HepG2 (cell line): ENCODE results near the gene LYZ. TPM values are rescaled to one million over a fixed set of nuclear protein-coding genes. Genes with fewer than 3 reads are reported as not detected.

Experiments
- GPN1 ChIP-seq: sonication (generic); formaldehyde crosslinking; IDR thresholded peaks from 2 replicates; pipeline ENCODE4 v1.5.1; 2020; ENCODE audit warnings: missing genetic modification reagents, borderline replicate concordance
- HMGA1 ChIP-seq: sonication (generic); formaldehyde crosslinking; conservative IDR thresholded peaks from 2 replicates; pipeline ENCODE4 v1.4.0; 2020; ENCODE audit warnings: missing genetic modification reagents
- SALL1 ChIP-seq: sonication (generic); formaldehyde crosslinking; IDR thresholded peaks from 2 replicates; pipeline ENCODE4 v1.8.0; 2022; ENCODE audit warnings: mild to moderate bottlenecking, missing genetic modification reagents
- SOX13 ChIP-seq, 3 experiments: fragments of 450-650 bp in 1 of 3; sonication (generic) in 1 of 3; formaldehyde crosslinking in 1 of 3; IDR thresholded peaks in 2 of 3; conservative IDR thresholded peaks in 1 of 3; 2 replicates each; pipeline versions ENCODE4 v1.5.0 to v1.6.1; 2016 to 2020; ENCODE audit warnings: antibody characterized with exemption in 1 of 3, mild to moderate bottlenecking in 1 of 3, missing compliant biosample characterization in 1 of 3, missing genetic modification reagents in 1 of 3, moderate library complexity in 1 of 3
- TEAD3 ChIP-seq: optimal IDR thresholded peaks from 2 replicates; pipeline ENCODE3; 2016; ENCODE audit warnings: borderline replicate concordance
- ZBTB20 ChIP-seq: sonication (generic); formaldehyde crosslinking; IDR thresholded peaks from 2 replicates; pipeline ENCODE4 v1.8.1; 2023; ENCODE audit warnings: missing genetic modification reagents, low read depth, mild to moderate bottlenecking, borderline replicate concordance
- polyA plus RNA-seq, 8 experiments: library from polyadenylated mRNA; depleted of rRNA in 3 of 8; stranded (reverse) in 7 of 8; unstranded in 1 of 8; fragments of >200 nt; fragmentation: Illumina TruSeq in 4 of 8; extraction: Trizol in 4 of 8; gene quantifications; 2 replicates each; pipeline versions ENCODE4 v1.2.1 to v1.2.3, GENCODE V29; 2011 to 2016; ENCODE audit warnings: low read depth in 4 of 8, missing spikeins in 1 of 8, mixed read lengths in 1 of 8; ENCODE audit not compliant: insufficient read depth in 1 of 8
- total RNA-seq, 5 experiments: library from RNA; depleted of rRNA; stranded (reverse); fragments of >200 nt; fragmentation: Illumina TruSeq; extraction: Trizol; gene quantifications; 2 replicates each; pipeline ENCODE4 v1.2.3, GENCODE V29; 2016; ENCODE audit warnings: low read depth in 1 of 5
- TF ChIP-seq, protein P1 (sequence below): IDR thresholded peaks from 2 replicates; pipeline ENCODE4 v1.6.1; 2016; ENCODE audit warnings: low read depth, missing genetic modification reagents, missing compliant biosample characterization
- TF ChIP-seq, protein P2 (sequence below): sonication (generic); formaldehyde crosslinking; IDR thresholded peaks from 2 replicates; pipeline ENCODE4 v1.4.0; 2020; ENCODE audit warnings: missing genetic modification reagents
- TF ChIP-seq, protein P3 (sequence below): sonication (generic); formaldehyde crosslinking; IDR thresholded peaks from 2 replicates; pipeline ENCODE4 v1.4.0; 2020; ENCODE audit warnings: missing genetic modification reagents
- TF ChIP-seq, protein P4 (sequence below): sonication (generic); formaldehyde crosslinking; IDR thresholded peaks from 2 replicates; pipeline ENCODE4 v1.8.0; 2022; ENCODE audit warnings: mild to moderate bottlenecking, missing genetic modification reagents, borderline replicate concordance

LYZ gene
- total and polyA plus RNA-seq, 2 of the 13 experiments (the other 11 are each of a cell fraction or from before 2014, with no cell fraction given), result 1,788 to 2,054 TPM

DNA sequence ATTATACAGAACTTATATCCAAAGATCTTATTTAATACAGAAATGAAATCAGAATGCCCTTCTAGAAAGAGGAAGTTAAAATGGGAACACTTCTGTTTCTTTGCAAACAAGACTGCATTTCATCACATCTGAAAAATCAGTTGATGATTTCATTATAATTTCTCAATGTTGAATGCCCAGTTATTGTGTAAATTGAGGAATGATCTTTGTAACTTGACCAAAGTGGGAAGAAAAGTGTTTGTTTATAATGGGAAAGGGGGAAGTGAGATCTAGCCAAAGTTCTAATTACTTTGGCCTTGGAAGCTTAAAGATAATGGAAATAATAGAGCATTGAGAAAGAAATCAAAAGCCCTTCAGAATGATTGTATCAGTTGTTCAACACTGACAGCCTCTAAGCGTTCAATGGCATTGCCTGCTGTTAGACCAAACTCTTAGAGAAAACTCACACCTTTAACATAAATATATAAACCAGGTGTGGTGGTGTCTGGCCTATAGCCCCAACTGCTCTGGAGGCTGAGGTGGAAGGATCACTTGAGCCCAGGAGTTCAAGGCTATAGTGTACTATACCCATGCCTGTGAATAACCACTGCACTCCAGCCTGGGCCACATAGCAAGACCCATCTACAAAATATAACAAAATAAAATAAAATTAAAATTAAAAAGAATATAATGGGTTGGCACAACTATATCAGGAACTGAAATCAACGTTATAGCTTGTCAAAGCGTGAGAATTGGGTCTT lies 9.9 kb upstream of the LYZ start (continued):
- TF ChIP-seq, protein P1, sequence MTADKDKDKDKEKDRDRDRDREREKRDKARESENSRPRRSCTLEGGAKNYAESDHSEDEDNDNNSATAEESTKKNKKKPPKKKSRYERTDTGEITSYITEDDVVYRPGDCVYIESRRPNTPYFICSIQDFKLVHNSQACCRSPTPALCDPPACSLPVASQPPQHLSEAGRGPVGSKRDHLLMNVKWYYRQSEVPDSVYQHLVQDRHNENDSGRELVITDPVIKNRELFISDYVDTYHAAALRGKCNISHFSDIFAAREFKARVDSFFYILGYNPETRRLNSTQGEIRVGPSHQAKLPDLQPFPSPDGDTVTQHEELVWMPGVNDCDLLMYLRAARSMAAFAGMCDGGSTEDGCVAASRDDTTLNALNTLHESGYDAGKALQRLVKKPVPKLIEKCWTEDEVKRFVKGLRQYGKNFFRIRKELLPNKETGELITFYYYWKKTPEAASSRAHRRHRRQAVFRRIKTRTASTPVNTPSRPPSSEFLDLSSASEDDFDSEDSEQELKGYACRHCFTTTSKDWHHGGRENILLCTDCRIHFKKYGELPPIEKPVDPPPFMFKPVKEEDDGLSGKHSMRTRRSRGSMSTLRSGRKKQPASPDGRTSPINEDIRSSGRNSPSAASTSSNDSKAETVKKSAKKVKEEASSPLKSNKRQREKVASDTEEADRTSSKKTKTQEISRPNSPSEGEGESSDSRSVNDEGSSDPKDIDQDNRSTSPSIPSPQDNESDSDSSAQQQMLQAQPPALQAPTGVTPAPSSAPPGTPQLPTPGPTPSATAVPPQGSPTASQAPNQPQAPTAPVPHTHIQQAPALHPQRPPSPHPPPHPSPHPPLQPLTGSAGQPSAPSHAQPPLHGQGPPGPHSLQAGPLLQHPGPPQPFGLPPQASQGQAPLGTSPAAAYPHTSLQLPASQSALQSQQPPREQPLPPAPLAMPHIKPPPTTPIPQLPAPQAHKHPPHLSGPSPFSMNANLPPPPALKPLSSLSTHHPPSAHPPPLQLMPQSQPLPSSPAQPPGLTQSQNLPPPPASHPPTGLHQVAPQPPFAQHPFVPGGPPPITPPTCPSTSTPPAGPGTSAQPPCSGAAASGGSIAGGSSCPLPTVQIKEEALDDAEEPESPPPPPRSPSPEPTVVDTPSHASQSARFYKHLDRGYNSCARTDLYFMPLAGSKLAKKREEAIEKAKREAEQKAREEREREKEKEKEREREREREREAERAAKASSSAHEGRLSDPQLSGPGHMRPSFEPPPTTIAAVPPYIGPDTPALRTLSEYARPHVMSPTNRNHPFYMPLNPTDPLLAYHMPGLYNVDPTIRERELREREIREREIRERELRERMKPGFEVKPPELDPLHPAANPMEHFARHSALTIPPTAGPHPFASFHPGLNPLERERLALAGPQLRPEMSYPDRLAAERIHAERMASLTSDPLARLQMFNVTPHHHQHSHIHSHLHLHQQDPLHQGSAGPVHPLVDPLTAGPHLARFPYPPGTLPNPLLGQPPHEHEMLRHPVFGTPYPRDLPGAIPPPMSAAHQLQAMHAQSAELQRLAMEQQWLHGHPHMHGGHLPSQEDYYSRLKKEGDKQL (CRISPR knock-in tag), result 0 out of 2 replicates have a peak, but pooled peaks have one; percentile 48
- TF ChIP-seq, protein P2, sequence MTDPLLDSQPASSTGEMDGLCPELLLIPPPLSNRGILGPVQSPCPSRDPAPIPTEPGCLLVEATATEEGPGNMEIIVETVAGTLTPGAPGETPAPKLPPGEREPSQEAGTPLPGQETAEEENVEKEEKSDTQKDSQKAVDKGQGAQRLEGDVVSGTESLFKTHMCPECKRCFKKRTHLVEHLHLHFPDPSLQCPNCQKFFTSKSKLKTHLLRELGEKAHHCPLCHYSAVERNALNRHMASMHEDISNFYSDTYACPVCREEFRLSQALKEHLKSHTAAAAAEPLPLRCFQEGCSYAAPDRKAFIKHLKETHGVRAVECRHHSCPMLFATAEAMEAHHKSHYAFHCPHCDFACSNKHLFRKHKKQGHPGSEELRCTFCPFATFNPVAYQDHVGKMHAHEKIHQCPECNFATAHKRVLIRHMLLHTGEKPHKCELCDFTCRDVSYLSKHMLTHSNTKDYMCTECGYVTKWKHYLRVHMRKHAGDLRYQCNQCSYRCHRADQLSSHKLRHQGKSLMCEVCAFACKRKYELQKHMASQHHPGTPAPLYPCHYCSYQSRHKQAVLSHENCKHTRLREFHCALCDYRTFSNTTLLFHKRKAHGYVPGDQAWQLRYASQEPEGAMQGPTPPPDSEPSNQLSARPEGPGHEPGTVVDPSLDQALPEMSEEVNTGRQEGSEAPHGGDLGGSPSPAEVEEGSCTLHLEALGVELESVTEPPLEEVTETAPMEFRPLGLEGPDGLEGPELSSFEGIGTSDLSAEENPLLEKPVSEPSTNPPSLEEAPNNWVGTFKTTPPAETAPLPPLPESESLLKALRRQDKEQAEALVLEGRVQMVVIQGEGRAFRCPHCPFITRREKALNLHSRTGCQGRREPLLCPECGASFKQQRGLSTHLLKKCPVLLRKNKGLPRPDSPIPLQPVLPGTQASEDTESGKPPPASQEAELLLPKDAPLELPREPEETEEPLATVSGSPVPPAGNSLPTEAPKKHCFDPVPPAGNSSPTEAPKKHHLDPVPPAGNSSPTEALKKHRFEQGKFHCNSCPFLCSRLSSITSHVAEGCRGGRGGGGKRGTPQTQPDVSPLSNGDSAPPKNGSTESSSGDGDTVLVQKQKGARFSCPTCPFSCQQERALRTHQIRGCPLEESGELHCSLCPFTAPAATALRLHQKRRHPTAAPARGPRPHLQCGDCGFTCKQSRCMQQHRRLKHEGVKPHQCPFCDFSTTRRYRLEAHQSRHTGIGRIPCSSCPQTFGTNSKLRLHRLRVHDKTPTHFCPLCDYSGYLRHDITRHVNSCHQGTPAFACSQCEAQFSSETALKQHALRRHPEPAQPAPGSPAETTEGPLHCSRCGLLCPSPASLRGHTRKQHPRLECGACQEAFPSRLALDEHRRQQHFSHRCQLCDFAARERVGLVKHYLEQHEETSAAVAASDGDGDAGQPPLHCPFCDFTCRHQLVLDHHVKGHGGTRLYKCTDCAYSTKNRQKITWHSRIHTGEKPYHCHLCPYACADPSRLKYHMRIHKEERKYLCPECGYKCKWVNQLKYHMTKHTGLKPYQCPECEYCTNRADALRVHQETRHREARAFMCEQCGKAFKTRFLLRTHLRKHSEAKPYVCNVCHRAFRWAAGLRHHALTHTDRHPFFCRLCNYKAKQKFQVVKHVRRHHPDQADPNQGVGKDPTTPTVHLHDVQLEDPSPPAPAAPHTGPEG (CRISPR knock-in tag), result no peak
- TF ChIP-seq, protein P3, sequence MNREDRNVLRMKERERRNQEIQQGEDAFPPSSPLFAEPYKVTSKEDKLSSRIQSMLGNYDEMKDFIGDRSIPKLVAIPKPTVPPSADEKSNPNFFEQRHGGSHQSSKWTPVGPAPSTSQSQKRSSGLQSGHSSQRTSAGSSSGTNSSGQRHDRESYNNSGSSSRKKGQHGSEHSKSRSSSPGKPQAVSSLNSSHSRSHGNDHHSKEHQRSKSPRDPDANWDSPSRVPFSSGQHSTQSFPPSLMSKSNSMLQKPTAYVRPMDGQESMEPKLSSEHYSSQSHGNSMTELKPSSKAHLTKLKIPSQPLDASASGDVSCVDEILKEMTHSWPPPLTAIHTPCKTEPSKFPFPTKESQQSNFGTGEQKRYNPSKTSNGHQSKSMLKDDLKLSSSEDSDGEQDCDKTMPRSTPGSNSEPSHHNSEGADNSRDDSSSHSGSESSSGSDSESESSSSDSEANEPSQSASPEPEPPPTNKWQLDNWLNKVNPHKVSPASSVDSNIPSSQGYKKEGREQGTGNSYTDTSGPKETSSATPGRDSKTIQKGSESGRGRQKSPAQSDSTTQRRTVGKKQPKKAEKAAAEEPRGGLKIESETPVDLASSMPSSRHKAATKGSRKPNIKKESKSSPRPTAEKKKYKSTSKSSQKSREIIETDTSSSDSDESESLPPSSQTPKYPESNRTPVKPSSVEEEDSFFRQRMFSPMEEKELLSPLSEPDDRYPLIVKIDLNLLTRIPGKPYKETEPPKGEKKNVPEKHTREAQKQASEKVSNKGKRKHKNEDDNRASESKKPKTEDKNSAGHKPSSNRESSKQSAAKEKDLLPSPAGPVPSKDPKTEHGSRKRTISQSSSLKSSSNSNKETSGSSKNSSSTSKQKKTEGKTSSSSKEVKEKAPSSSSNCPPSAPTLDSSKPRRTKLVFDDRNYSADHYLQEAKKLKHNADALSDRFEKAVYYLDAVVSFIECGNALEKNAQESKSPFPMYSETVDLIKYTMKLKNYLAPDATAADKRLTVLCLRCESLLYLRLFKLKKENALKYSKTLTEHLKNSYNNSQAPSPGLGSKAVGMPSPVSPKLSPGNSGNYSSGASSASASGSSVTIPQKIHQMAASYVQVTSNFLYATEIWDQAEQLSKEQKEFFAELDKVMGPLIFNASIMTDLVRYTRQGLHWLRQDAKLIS (CRISPR knock-in tag), result 0 out of 2 replicates have a peak, but pooled peaks have one; percentile 44
- peak; percentile 16; the same call in 1 of the 2 replicates for TF ChIP-seq SALL1
- TF ChIP-seq ZBTB20 (CRISPR knock-in tag), result no peak
- TF ChIP-seq GPN1 (CRISPR knock-in tag), result no peak
- TF ChIP-seq SOX13 (IDR thresholded peaks at IDR 0.05), result no peak
- TF ChIP-seq SOX13 (CRISPR knock-in tag; conservative IDR thresholded peaks at IDR 0.05 in 1 of 2, IDR thresholded peaks at IDR 0.05 in 1 of 2), result peak in 1 of 2 experiments; percentile 84; a peak in 2 of 4 replicates
- TF ChIP-seq HMGA1 (CRISPR knock-in tag), result no peak
- TF ChIP-seq, protein P4, sequence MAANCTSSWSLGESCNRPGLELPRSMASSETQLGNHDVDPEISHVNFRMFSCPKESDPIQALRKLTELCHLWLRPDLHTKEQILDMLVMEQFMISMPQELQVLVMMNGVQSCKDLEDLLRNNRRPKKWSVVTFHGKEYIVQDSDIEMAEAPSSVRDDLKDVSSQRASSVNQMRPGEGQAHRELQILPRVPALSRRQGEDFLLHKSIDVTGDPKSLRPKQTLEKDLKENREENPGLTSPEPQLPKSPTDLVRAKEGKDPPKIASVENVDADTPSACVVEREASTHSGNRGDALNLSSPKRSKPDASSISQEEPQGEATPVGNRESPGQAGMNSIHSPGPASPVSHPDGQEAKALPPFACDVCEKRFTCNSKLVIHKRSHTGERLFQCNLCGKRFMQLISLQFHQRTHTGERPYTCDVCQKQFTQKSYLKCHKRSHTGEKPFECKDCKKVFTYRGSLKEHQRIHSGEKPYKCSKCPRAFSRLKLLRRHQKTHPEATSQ (CRISPR knock-in tag), result 0 out of 2 replicates have a peak, but pooled peaks have one; percentile 38
- TF ChIP-seq TEAD3, result peak; percentile 41
